Activated T-cell treated with anti-CD3 and anti-CD28 coated beads, Interleukin-2, amount 50 U/mL, for 1 hour (primary cell): Measurements from ENCODE around the gene IGF2BP1.
"Not testable (repeated sequence)": the region's sequence is repeated elsewhere in the genome, so short reads cannot be mapped to it uniquely, and the experiment has no call there.

ENCODE experiments used
- DNase-seq: peaks from one replicate; pipeline ENCODE4 v3.0.0-alpha.2; 2020

IGF2BP1 gene

GRCh38 chr17:48995974-48996721 is 1.0 kb upstream of the IGF2BP1 start:
- peak; percentile 29 for DNase-seq

- no peak for DNase-seq
These were observed 473 bp upstream of the IGF2BP1 start for GRCh38 chr17:48996722-48997102.

GRCh38 chr17:48997827-48998586 is 822 bp downstream of the IGF2BP1 start:
- DNase-seq = peak; percentile 37

GRCh38 chr17:48998587-48999440 is 1.6 kb downstream of the IGF2BP1 start:
- no peak for DNase-seq

- no peak for DNase-seq
These were observed 3.8 kb downstream of the IGF2BP1 start for GRCh38 chr17:49000943-49001342.

- no peak for DNase-seq
These were observed 4.5 kb downstream of the IGF2BP1 start for GRCh38 chr17:49001671-49002070.

GRCh38 chr17:49002331-49002730 is 5.1 kb downstream of the IGF2BP1 start:
- no peak for DNase-seq

- DNase-seq = no peak
These were observed 5.6 kb downstream of the IGF2BP1 start for GRCh38 chr17:49002766-49003165.

GRCh38 chr17:49003557-49004511 is 6.6 kb downstream of the IGF2BP1 start:
- no peak for DNase-seq

- no peak for DNase-seq
These were observed 8.0 kb downstream of the IGF2BP1 start for GRCh38 chr17:49005140-49005539.

GRCh38 chr17:49008908-49009307 is 11.7 kb downstream of the IGF2BP1 start:
- not testable (repeated sequence) for DNase-seq

GRCh38 chr17:49012769-49013255 is 15.6 kb downstream of the IGF2BP1 start:
- DNase-seq = no peak

- DNase-seq = no peak
These were observed 16.4 kb downstream of the IGF2BP1 start for GRCh38 chr17:49013311-49014213.

- no peak for DNase-seq
These were observed 18.2 kb downstream of the IGF2BP1 start for GRCh38 chr17:49015179-49015923.

GRCh38 chr17:49015924-49016774 is 19.0 kb downstream of the IGF2BP1 start:
- no peak for DNase-seq

- DNase-seq = no peak
These were observed 19.7 kb downstream of the IGF2BP1 start for GRCh38 chr17:49016775-49017463.

- no peak for DNase-seq
These were observed 21.0 kb downstream of the IGF2BP1 start for GRCh38 chr17:49018116-49018612.

- no peak for DNase-seq
These were observed 21.6 kb downstream of the IGF2BP1 start for GRCh38 chr17:49018748-49019147.
